HG03039 (cell line): ENCODE data around the gene PARL.
"Not testable (repeated sequence)": the region's sequence is repeated elsewhere in the genome, so short reads cannot be mapped to it uniquely, and the experiment has no call there.

Experiments
- ATAC-seq: cut with Tn5 transposase; IDR thresholded peaks from one replicate; pipeline ENCODE4 v1.9.1; 2021; ENCODE audit warnings: mild to moderate bottlenecking, moderate library complexity; ENCODE audit not compliant: unreplicated experiment

PARL gene

GRCh38 chr3:183904833-183905780, 20.4 kb upstream of the PARL start:
- ATAC-seq: no peak

GRCh38 chr3:183898028-183898431, 13.3 kb upstream of the PARL start:
- no peak for ATAC-seq

DNA sequence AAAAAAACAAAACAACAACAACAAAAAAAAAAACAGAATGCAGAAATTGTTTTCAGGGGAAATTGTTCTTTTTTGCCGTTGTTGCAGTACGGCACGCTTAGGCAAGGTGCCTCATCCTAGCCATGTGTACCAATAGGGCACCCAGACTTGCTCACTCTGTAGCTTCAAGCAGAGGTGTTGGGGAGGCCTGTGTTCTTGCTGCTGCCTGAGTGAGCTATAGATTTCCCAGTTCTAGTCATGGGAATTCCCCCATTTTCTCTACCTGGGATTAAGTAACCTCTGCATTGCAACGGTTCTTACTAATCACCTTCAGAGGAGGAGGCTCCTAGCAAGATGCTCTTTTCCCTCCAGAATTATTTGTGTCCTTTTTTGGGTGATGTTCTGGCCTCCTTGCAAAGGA, 12.9 kb upstream of the PARL start:
- no peak for ATAC-seq

GRCh38 chr3:183896610-183897009, 11.9 kb upstream of the PARL start:
- no peak for ATAC-seq

DNA sequence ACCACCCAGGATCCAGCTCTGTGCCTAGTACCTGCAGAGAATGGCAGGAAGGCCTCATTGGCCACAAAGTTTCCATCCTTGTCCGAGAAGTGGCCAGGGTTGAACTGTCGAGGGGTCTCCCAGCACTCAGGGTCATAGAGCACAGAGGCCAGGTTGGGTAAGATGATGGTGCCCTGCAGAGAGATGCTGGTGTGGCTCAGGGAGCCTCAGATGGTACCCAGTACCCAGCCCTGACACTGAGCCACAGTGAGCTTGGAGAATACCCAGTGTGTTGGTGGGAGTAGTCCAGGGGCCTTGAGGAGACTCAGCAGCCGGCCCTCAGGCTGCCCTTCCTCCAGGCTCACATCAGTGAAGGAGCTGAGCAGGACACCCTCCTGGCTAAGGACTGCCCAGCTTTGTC, 11.5 kb upstream of the PARL start:
- ATAC-seq: no peak

DNA sequence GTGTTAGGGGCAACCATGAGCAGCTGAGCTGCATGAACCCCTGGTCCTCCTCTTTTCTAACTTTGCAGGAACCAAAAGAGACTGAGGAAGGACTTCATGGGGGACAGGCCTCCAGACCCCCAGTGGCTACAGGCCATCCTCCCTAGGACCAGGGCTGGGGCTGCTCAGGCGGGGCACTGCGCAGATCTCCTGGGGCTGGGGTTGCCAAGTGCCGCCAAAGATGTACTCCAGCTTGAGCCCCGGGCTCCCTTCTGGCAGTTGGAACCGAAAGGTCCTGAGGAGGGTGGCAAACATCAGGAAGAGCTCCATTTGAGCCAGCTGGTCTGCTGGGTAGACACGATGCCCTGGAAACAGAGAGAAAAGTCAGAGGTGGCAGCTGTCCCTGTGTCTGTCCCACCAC, 11.1 kb upstream of the PARL start:
- no peak for ATAC-seq

- no peak for ATAC-seq
These were observed 10.6 kb upstream of the PARL start for GRCh38 chr3:183895296-183895695.

DNA sequence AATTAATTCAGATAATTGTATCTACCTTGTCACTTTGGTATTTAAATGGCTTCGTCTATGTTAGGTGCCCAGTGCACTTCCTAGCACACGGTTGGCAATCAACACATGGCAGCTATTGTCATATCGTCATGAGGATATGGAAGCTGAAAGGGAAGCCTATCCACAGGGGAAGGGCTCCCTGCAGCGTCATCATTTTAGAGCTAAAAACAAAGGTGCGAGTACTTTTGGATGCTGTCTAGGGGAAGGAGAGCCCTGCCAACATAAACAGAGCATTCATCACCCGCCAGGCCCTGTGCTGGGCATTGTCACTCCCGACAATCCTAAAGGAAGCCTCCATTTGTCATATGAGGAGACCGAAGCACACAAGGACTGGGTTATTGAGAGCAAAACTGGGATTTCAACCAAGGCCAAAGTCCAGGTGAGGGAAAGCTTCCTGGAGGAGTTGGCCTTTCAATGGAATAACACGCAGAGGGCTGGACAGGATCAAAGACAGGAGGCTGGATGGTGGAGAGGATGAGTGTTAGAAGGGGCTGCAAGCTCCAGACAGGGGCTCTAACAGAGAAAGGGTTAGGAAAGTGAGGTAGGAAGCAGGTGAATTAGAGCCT, 8.0 kb upstream of the PARL start:
- ATAC-seq: no peak

GRCh38 chr3:183885766-183886165, 1.1 kb upstream of the PARL start:
- no peak for ATAC-seq

- no peak for ATAC-seq
These were observed 618 bp downstream of the PARL start for GRCh38 chr3:183884097-183884426.

DNA sequence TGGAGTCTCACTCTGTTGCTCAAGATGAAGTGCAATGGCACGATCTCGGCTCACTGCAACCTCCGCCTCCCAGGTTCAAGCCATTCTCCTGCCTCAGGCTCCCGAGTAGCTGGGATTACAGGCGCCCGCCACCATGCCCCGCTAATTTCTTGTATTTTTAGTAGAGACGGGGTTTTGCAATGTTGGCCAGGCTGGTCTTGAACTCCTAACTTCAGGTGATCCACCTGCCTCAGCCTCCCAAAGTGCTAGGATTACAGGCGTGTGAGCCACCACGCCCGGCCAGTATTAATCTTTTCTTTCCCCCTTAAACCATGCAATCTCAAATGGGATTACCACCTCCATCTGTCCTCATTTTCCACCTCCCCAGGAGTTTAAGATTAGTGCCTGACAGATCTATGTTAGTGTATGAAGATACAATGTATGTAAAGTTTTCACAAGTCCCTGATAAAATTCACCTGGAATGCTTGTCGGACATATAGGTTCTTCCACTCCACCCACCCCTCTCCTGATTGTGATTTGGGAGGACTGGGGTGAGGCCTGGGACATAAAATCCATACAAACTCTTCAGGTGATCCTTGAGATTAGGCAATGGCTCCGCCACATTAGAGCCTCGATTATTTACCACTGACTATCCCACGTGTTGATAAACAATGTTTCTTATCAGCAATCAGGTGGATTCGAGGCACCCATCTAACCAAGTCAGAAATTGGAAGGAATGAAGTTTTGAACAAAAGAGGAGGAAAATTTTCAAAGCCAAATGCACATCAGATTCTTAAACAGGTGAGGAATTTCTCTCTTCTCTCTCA, 1.2 kb downstream of the PARL start:
- no peak for ATAC-seq

DNA sequence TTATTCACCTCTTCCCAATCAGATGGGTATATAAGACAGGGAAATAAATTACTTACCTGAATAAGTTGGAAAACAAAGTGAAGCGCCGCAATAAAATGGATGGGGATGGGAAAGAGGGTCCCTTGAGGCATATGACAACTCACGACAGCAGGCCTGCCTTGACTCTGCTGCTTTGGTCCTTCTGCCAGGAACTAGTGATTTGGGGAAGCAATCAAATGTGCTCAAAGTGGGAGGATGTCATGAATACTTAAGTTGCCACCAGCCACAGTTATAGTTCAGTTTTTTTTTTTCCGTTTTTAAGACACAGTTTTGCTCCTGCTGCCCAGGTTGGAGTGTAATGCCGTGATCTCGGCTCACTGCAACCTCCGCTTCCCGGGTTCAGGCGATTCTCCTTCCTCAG, 4.6 kb downstream of the PARL start:
- no peak for ATAC-seq

DNA sequence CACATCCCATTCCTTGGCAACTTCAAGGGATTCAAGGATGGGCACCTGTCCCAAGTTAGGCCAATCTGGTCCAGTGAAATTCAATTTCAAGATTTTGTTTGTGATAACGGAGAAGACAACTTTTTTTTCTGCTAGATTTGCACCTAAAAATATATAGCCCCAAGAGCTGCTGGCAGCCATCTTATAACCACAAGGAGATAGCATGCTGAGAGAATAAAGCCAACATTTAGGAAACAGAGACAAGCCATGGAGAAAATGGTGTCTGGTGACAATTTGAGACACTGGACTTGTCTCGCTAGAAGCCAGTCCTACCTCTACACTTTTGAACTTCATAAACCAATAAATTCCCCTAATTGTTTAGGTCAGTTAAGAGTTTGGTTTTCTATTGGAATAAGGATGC, 5.4 kb downstream of the PARL start:
- no peak for ATAC-seq

DNA sequence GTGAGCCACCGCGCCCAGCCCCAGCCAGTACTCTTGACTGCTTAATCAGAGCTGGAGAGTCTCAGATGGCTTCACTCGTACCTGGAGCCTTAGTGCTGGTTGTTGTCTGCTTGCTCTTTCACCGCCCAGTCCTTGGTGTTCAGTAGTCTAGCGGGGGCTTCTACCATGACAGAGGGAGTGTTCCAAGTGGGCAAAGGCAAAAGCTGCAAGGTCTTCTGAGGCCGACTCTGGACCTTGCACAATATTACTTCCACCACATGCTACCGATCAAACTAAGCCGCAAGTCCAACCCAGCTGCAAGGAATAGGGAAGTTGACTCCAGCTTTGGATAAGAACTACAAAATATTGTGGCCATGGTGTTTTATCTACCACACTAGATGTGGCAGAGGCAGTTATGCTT, 6.6 kb downstream of the PARL start:
- no peak for ATAC-seq

DNA sequence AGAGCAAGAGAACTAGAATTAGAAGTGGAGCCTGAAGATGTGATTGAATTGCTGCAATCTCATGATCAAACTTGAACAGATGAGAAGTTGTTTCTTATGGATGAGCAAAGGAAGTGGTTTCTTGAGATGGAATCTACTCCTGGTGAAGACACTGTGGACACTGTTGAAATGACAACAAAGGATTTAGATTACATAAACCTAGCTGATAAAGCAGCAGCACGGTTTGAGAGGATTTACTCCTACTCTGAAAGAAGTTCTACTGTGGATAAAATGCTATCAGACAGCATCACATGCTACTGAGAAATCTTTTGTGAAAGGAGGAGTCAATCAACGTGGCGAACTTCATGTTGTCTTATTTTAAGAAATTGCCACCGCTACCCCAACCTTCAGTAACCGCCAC, 7.5 kb downstream of the PARL start:
- ATAC-seq: not testable (repeated sequence)

- no peak for ATAC-seq
These were observed 9.3 kb downstream of the PARL start for GRCh38 chr3:183875411-183875810.

DNA sequence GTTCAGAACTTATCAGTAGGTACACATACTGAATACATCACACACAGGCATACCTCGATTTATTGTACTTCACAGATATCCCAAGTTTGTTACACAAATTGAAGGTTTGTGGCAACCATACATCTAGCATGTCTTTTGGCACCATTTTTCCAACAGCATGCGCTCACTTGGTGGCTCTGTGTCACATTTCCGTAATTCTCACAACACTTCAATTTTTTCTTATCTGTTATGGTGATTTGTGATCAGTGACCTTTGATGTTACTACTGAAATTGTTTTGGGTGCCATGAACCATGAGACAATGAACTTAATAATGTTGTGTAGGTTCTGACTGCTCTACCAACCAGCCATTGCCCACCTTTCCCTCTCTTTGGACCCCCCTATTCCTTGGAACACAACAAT, 10.8 kb downstream of the PARL start:
- no peak for ATAC-seq

GRCh38 chr3:183871541-183871940, 13.1 kb downstream of the PARL start:
- no peak for ATAC-seq

DNA sequence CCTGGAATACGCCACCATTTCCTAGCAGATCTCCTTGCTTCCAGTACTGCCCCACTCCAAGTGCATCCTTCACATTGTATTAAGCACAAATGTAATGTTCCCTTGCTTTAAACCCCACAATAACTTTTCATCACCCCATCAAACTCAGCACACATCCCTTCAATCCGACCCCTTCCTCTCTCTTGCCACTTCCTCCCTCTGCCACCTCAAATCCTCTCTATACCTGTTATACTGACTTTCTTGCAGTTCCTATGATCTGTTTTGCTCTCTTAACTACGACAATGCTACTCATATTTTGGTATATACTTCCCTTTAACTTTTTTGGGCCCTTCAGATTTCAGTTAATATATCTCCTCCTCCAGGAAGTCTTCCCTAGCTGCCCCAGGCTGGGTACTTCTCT, 14.1 kb downstream of the PARL start:
- ATAC-seq: no peak

- ATAC-seq: no peak
These were observed 15.9 kb downstream of the PARL start for GRCh38 chr3:183868796-183869195.

GRCh38 chr3:183862610-183863009, 22.1 kb downstream of the PARL start:
- ATAC-seq: no peak

- no peak for ATAC-seq
These were observed 26.8 kb downstream of the PARL start for GRCh38 chr3:183857863-183858262.
